Astrocyte of the spinal cord (primary cell): ENCODE results near the gene SH3RF3.
A peak's percentile ranks its signal among the peaks of the same experiment; 100 is the strongest.

Experiments used
- DNase-seq: peaks from one replicate; pipeline ENCODE4 v3.0.0; 2011; ENCODE audit warnings: low read depth, low spot score
- H3K4me3 ChIP-seq: 2 replicates; pipeline ENCODE4 v1.5.1; 2011; ENCODE audit warnings: low read depth, mild to moderate bottlenecking, low read length, moderate library complexity
- CTCF ChIP-seq: IDR thresholded peaks from 2 replicates; pipeline ENCODE4 v1.5.1; 2012; ENCODE audit warnings: low read depth, mild to moderate bottlenecking, low read length, inconsistent platforms
- in situ Hi-C: cut with HindIII; loops from 2 replicates; pipeline ENCODE4 v1.10.0; 2017; ENCODE audit warnings: low sequenced_read_pairs

SH3RF3 gene

DNA sequence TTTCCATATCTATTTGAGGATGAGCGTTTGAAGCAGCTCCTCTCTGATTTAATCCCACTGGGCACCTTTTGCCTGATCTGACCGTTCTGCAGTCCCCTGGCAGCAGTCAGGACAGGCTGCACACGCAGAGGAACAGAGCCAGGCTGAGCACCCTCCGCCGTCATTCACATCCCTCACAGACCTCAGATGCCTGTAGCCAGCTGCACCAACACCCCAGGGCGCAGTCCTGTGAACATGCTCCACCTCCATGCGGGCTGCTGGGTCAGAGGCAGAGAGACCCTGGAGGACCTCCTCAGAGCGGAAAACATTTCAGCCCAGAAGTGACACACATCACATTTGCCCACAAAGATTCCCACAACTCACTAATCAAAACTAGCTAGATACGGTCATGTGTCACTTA is 338.7 kb downstream of the SH3RF3 start:
- in situ Hi-C loops = no loop called here
- TF ChIP-seq CTCF = no peak
- peak; percentile 24 for DNase-seq
- no peak overlapping the region for H3K4me3 ChIP-seq

DNA sequence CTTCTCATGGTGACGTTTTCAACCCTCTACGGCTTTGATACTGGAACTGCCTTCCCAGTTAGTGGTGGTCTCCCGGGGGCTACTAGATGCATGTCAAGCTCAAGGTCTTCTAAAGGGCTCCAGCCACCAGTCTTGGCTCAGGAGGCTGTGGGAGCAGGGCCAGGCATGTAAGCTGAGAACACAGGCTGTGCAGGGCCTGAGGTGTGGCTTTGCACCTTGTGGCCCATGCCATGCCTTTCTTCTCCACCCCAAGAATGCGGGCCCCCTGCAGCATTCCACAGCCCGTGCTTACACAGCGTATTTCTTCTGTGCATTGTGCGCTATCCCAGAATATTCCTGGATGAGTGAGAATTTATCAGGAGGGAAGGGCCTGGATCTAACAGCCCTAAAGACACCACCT is 339.9 kb downstream of the SH3RF3 start:
- in situ Hi-C loops = no loop called here

DNA sequence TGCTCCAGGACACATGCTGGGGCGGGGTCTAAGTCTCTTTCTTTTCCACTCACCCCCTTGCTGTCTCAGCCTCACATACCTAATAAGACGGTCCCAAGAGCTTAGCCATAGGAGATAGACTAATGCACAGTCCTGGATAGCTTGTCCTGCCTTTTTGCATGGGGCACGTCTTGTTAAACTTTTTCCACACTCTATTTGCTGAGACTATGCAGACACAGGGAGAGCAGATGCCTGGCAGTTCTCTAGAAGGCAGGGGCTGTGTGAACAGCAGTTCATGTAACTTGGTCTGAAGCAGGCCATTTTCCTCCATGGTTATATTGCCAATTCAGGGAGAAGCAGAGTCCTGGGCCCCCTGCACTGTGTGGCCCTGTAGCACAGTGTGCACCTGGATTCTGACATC is 342.7 kb downstream of the SH3RF3 start:
- in situ Hi-C loops = no loop called here
- no peak for DNase-seq
- no peak overlapping the region for H3K4me3 ChIP-seq
- no peak for TF ChIP-seq CTCF

More for the DNA sequence above, 339.9 kb downstream of the SH3RF3 start:
- no peak for DNase-seq
- TF ChIP-seq CTCF = no peak
- no peak overlapping the region for H3K4me3 ChIP-seq

- TF ChIP-seq CTCF = no peak
- DNase-seq = no peak
- in situ Hi-C loops = no loop called here
- H3K4me3 ChIP-seq = no peak overlapping the region
Observed at GRCh38 chr2:109472331-109472959, 343.4 kb downstream of the SH3RF3 start.

- H3K4me3 ChIP-seq = no peak overlapping the region
- no peak for DNase-seq
- TF ChIP-seq CTCF = no peak
- in situ Hi-C loops = no loop called here
Observed at GRCh38 chr2:109472974-109473373, 344.0 kb downstream of the SH3RF3 start.

DNA sequence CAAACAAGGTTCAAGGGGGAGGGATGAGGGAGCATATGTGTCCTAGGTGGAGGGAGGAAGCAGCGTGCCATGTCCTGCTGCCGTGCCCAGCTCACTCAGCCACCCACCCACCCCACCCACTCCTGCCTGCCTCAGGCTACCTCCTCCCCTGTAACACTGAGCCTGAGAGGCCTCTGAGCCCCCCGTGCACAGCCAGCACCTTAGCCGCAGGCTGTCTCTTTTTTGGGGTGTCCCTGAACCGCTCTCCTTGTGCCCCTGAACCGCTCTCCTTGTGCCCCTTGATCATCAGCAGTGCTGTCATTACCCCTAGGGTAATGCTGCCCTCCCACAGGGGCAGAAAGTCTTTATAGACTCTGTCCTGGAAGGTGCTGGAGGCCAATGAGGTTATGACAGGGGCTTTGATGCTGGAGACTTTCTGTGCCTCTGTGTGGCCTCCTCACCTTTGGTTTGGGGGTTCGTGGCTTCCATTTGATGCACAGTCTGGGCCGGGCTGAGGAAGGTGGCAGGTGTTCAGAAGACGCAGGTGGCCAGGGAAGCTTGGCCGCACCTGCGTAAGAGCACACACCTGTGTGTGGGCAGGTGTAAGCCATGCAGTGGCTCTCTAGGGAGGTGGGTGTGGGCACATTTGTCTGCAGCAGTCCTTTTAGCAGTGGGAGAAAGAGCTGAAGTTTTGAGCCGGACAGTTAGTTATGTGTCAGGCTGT is 344.8 kb downstream of the SH3RF3 start:
- in situ Hi-C loops = no loop called here
- TF ChIP-seq CTCF = no peak
- H3K4me3 ChIP-seq = no peak overlapping the region
- DNase-seq = no peak
